Colonic mucosa (tissue), 4 donors: Measurements from ENCODE around the gene LCMT1. TPM values are rescaled to one million over a fixed set of nuclear protein-coding genes. Genes with fewer than 3 reads are reported as not detected.
A peak's percentile ranks its signal among the peaks of the same experiment; 100 is the strongest.

ENCODE experiments used
- DNase-seq: peaks from one replicate; pipeline ENCODE4 v3.0.0-alpha.2; 2020
- H3K27ac ChIP-seq: fragments of 200-600 bp; one replicate; pipeline ENCODE4 v1.8.0; 2021
- H3K27me3 ChIP-seq: fragments of 200-600 bp; one replicate; pipeline ENCODE4 v1.8.0; 2021
- H3K36me3 ChIP-seq: fragments of 200-600 bp; one replicate; pipeline ENCODE4 v1.8.0; 2021
- H3K4me1 ChIP-seq: fragments of 200-600 bp; one replicate; pipeline ENCODE4 v1.8.0; 2021; ENCODE audit warnings: mild to moderate bottlenecking
- H3K4me3 ChIP-seq: fragments of 200-600 bp; one replicate; pipeline ENCODE4 v1.8.0; 2021
- H3K9ac ChIP-seq, 2 donors: one replicate each; pipeline ENCODE4 v1.7.0; 2013; ENCODE audit warnings: control low read depth in 2 of 2, low read depth in 2 of 2, low read length in 2 of 2
- H3K9me3 ChIP-seq: fragments of 200-600 bp; one replicate; pipeline ENCODE4 v1.8.0; 2021
- intact Hi-C: fragments of 100-400 bp; cut with DNase I; formaldehyde crosslinking; loops from one replicate; pipeline ENCODE4 v1.14.1; 2022
- total RNA-seq, 2 donors: library from RNA; stranded (reverse); fragmentation: NEBNext Ultra II Directional in 1 of 2; extraction: Animal tissue kit (Norgen Biotek cat#: 25700) in 1 of 2; gene quantifications; one replicate each; pipeline ENCODE4 v1.2.1, GENCODE V29; 2021
- TF ChIP-seq, protein P1 (sequence below): fragments of 200-600 bp; IDR thresholded peaks from one replicate; pipeline ENCODE4 v1.8.0; 2022; ENCODE audit warnings: antibody characterized with exemption, mild to moderate bottlenecking
- donor health status: healthy.
- donor health status: DM: no; HTN: no; CAD: no.
- donor health status: DM: no; HTN: no; CAD: no.

The LCMT1 gene
- total RNA-seq, 2 donors from 2014 or later, result 46.9 to 47.6 TPM

DNA sequence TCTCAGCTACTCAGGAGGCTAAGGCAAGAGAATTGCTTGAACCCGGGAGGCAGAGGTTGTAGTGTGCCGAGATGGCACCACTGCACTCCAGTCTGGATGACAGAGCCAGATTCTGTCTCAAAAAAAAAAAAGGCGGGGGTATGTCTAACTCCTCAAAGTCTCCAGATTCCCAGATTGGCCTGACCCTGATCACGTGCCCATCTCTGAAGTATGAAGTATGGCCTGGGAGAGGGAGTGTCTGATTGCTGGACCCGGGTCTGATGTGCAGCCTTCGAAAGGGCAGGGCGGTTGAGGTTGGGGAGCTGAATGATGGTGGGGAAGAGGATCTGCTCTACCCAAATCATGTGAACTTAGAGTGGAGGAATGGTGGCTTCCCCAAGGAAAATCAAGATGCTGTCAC is 87.9 kb downstream of the LCMT1 start:
- Histone ChIP-seq H3K27me3 (no peaks in the 10 kb centered on the region), H3K9ac (no peak overlapping the region), H3K9me3 (no peaks in the 10 kb centered on the region), H3K36me3 (no peaks in the 10 kb centered on the region), H3K4me3 (no peak overlapping the region), H3K27ac (no peak overlapping the region), H3K4me1 (no peaks in the 10 kb centered on the region)
- TF ChIP-seq, protein P1, sequence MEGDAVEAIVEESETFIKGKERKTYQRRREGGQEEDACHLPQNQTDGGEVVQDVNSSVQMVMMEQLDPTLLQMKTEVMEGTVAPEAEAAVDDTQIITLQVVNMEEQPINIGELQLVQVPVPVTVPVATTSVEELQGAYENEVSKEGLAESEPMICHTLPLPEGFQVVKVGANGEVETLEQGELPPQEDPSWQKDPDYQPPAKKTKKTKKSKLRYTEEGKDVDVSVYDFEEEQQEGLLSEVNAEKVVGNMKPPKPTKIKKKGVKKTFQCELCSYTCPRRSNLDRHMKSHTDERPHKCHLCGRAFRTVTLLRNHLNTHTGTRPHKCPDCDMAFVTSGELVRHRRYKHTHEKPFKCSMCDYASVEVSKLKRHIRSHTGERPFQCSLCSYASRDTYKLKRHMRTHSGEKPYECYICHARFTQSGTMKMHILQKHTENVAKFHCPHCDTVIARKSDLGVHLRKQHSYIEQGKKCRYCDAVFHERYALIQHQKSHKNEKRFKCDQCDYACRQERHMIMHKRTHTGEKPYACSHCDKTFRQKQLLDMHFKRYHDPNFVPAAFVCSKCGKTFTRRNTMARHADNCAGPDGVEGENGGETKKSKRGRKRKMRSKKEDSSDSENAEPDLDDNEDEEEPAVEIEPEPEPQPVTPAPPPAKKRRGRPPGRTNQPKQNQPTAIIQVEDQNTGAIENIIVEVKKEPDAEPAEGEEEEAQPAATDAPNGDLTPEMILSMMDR, result no peak
- no peak for DNase-seq
- intact Hi-C loops, result no loop called here

DNA sequence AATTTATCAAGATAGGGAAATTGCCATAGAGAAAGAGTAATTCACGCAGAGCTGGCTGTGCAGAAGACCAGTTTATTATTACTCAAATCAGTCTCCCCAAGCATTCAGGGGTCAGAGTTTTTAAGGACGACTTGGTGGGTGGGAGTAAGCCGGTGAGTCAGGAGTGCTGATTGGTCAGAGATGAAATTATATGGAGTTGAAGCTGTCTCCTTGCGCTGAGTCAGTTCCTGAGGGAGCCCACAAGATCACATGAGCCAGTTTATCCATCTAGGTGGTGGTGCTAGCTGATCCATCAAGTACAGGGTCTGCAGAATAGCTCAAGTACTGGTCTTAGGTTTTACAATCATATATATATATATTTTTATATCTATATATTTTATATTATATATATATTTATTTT is 99.2 kb downstream of the LCMT1 start:
- Histone ChIP-seq H3K9me3 (no peaks in the 10 kb centered on the region), H3K4me1 (no peaks in the 10 kb centered on the region), H3K4me3 (no peak overlapping the region), H3K27me3 (no peaks in the 10 kb centered on the region), H3K27ac (no peak overlapping the region), H3K36me3 (no peaks in the 10 kb centered on the region), H3K9ac (no peak overlapping the region)
- TF ChIP-seq, protein P1, result no peak
- intact Hi-C loops, result no loop called here
- DNase-seq, result no peak

DNA sequence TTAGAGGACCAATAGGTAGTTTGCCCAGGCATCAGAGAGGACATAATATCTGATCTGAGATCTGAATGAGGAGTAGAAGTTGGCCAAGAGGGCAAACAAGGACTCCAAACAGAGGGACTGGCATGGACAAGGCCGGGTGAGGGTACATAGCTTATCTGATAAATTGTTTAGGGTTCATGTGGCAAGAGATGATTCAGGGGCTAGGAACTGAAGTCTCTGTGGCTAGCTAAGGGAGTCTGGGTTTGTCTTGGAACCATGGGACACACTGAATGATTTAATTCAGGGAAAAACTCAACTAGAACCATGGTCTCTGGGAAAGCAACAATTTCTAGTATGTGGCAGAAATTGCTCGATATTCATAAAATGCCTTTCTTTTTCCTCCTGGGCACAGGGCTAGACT is 101.1 kb downstream of the LCMT1 start:
- no peak for DNase-seq
- Histone ChIP-seq H3K4me1 (no peaks in the 10 kb centered on the region), H3K27ac (no peak overlapping the region), H3K27me3 (no peaks in the 10 kb centered on the region), H3K9me3 (no peaks in the 10 kb centered on the region), H3K36me3 (no peaks in the 10 kb centered on the region), H3K4me3 (no peak overlapping the region), H3K9ac (no peak overlapping the region)
- TF ChIP-seq, protein P1, result no peak
- intact Hi-C loops, result no loop called here

DNA sequence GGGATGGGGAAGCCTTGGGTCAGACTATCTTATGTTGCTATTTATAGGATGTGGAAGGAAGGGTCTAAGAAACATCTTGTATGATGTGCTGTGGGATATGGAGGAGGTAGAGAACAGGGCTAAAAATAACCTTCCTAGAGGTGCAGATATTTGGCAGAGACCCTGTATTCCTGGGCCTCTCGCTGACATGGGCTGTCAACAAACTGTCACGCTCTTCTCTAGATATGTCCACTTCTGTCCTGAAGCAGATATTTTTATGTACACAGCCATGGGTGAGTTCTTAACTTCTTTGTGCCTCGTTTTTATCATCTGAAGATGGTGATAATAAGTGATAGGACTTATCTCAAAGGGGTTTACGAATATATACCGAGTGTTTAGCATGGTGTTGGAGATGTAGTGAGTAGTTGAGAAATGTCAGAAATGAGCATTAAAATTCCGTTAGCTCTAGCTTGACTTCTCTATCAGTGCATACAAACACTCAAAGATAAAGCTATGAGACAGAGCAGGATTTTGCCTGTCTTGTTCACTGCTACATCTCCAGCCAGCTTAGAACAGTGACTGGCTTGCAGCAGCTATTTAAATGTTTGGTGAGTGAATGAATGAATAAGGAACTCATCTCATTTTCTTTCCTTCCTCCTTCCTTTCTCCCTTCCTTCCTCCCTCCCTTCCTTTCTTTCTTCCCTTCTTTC is 102.3 kb downstream of the LCMT1 start:
- H3K9ac ChIP-seq, result no peak overlapping the region
- intact Hi-C loops, result no loop called here
- H3K4me3 ChIP-seq, result no peak overlapping the region
- no peaks in the 10 kb centered on the region for H3K27me3 ChIP-seq
- no peak for DNase-seq
- TF ChIP-seq, protein P1, result no peak
- H3K36me3 ChIP-seq, result no peaks in the 10 kb centered on the region
- no peaks in the 10 kb centered on the region for H3K9me3 ChIP-seq
- H3K4me1 ChIP-seq, result no peaks in the 10 kb centered on the region
- H3K27ac ChIP-seq, result no peak overlapping the region

DNA sequence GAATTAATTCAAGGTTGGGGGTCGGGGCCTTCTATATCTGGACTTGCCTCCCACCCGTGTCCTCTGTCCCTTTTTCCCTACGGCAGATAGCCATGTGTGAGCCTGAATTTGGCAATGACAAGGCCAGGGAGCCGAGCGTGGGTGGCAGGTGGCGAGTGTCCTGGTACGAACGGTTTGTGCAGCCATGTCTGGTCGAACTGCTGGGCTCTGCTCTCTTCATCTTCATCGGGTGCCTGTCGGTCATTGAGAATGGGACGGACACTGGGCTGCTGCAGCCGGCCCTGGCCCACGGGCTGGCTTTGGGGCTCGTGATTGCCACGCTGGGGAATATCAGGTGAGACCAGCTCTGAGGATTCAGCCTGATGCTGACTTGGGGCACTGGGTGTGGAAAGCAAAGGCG is 105.6 kb downstream of the LCMT1 start:
- DNase-seq, result no peak
- Histone ChIP-seq H3K27me3 (no peaks in the 10 kb centered on the region), H3K4me1 (no peaks in the 10 kb centered on the region), H3K36me3 (no peaks in the 10 kb centered on the region), H3K4me3 (peak overlapping the region; percentile 2), H3K9me3 (no peaks in the 10 kb centered on the region), H3K27ac (no peak overlapping the region), H3K9ac (peak overlapping the region in 1 of 2 donors; percentile 26)
- TF ChIP-seq, protein P1, result no peak
- intact Hi-C loops, result no loop called here
